ENCODE data around the gene DMRT1. TPM values are rescaled to one million over a fixed set of nuclear protein-coding genes. Genes with fewer than 3 reads are reported as not detected.

The DMRT1 gene
- total RNA-seq, 1 experiment from 2014 or later, result 0.47 TPM

GRCh38 chr9:920927-921326, 79.4 kb downstream of the DMRT1 start:
- CTCF ChIA-PET, result no interaction called here
- H2AFZ ChIP-seq (ENCODE audit: low read depth, low read length, poor library complexity, severe bottlenecking), result no peak overlapping the region
- H3K4me3 ChIP-seq (replicated peaks in 1 of 2; ENCODE audit: low read depth in 1 of 2, low read length in 2 of 2), result no peak overlapping the region
- RAD21 ChIA-PET (ENCODE audit: low non-redundant PET in 1 of 2, low total read pairs in 2 of 2, uncharacterized antibody in 2 of 2, unreplicated experiment in 2 of 2), result no interaction called here
- no peaks in the 10 kb centered on the region for H4K20me1 ChIP-seq (ENCODE audit: insufficient read depth)
- POLR2A ChIA-PET, result no interaction called here
- no peak overlapping the region for H3K9ac ChIP-seq (ENCODE audit: low read length)
- TF ChIP-seq RAD21 (IDR thresholded peaks at IDR 0.05; ENCODE audit: low read depth) (no peak), EZH2phosphoT487 (IDR thresholded peaks at IDR 0.05; ENCODE audit: borderline replicate concordance) (no peak), ZNF274 (IDR thresholded peaks at IDR 0.05; ENCODE audit: low read depth, low read length) (no peak), ATF3 (IDR thresholded peaks at IDR 0.05) (no peak), ELF1 (IDR thresholded peaks at IDR 0.05; ENCODE audit: borderline replicate concordance, low read depth) (no peak), FOSL1 (IDR thresholded peaks at IDR 0.05; ENCODE audit: low read depth) (no peak)
- H3K4me1 ChIP-seq (ENCODE audit: control insufficient read depth in 1 of 2, insufficient read depth in 2 of 2, low read length in 2 of 2), result no peaks in the 10 kb centered on the region
- no TSS peak for BruUV-seq (replicated peaks)
- no peaks in the 10 kb centered on the region for H3K9me2 ChIP-seq (ENCODE audit: insufficient read depth)
- no peak overlapping the region for H3K4me2 ChIP-seq (ENCODE audit: low read length)
- H3K79me2 ChIP-seq (ENCODE audit: insufficient read depth, low read length), result no peaks in the 10 kb centered on the region
- H3K27me3 ChIP-seq (ENCODE audit: insufficient read depth, low read length), result peaks cover 4% of the 10 kb centered on the region; the same call in 1 of the 2 replicates
- H3K9me3 ChIP-seq (ENCODE audit: control insufficient read depth in 1 of 2, insufficient read depth in 1 of 2, low read depth in 1 of 2, low read length in 2 of 2), result no peaks in the 10 kb centered on the region
- no peak overlapping the region for H3K27ac ChIP-seq (ENCODE audit: low read depth, low read length)
- ATAC-seq (no peak), DNase-seq (ENCODE audit: low read depth, low spot score) (no peak)
- intact Hi-C loops (cut with micrococcal nuclease), result no loop called here
- no peaks in the 10 kb centered on the region for H3K36me3 ChIP-seq (ENCODE audit: control insufficient read depth in 1 of 2, insufficient read depth in 2 of 2, low read length in 2 of 2)

DNA sequence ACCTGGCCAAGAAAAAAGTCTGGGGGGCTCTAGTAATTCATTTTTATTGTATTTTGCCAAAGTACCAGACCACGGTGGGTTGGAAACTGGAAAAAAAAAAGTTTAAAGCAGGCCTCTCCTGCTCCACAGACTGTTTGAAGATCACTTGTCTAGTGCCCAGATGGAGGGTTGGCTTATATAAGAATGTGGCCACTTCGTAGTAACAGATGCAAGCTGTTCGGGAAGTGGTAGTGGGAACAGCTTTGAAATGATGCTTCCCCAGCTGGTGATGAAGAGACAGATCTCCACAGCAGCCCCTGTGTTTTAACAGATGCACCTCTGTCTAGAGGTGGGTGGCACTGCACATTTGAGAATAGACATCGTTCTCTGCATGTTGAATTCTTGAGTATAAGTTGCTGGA, 80.7 kb downstream of the DMRT1 start:
- H3K36me3 ChIP-seq (ENCODE audit: control insufficient read depth in 1 of 2, insufficient read depth in 2 of 2, low read length in 2 of 2), result no peaks in the 10 kb centered on the region
- no TSS peak for BruUV-seq (replicated peaks)
- no peak overlapping the region for H3K4me3 ChIP-seq (replicated peaks in 1 of 2; ENCODE audit: low read depth in 1 of 2, low read length in 2 of 2)
- ChIA-PET POLR2A (no interaction called here), RAD21 (ENCODE audit: low non-redundant PET in 1 of 2, low total read pairs in 2 of 2, uncharacterized antibody in 2 of 2, unreplicated experiment in 2 of 2) (no interaction called here), CTCF (no interaction called here)
- intact Hi-C loops (cut with micrococcal nuclease), result no loop called here
- no peaks in the 10 kb centered on the region for H4K20me1 ChIP-seq (ENCODE audit: insufficient read depth)
- no peaks in the 10 kb centered on the region for H3K4me1 ChIP-seq (ENCODE audit: control insufficient read depth in 1 of 2, insufficient read depth in 2 of 2, low read length in 2 of 2)
- no peak for DNase-seq (ENCODE audit: low read depth, low spot score)
- no peak overlapping the region for H3K27ac ChIP-seq (ENCODE audit: low read depth, low read length)
- H3K9ac ChIP-seq (ENCODE audit: low read length), result no peak overlapping the region
- H3K4me2 ChIP-seq (ENCODE audit: low read length), result no peak overlapping the region
- no peaks in the 10 kb centered on the region for H3K9me3 ChIP-seq (ENCODE audit: control insufficient read depth in 1 of 2, insufficient read depth in 1 of 2, low read depth in 1 of 2, low read length in 2 of 2)
- H2AFZ ChIP-seq (ENCODE audit: low read depth, low read length, poor library complexity, severe bottlenecking), result no peak overlapping the region
- H3K79me2 ChIP-seq (ENCODE audit: insufficient read depth, low read length), result no peaks in the 10 kb centered on the region
- H3K9me2 ChIP-seq (ENCODE audit: insufficient read depth), result no peaks in the 10 kb centered on the region
- no peak for ATAC-seq
- H3K27me3 ChIP-seq (ENCODE audit: insufficient read depth, low read length), result peaks cover 4% of the 10 kb centered on the region; the same call in 1 of the 2 replicates
- TF ChIP-seq SP1 (IDR thresholded peaks at IDR 0.05; ENCODE audit: low read depth) (no peak), CBX3 (IDR thresholded peaks at IDR 0.05; ENCODE audit: low read depth) (no peak), YY1 (IDR thresholded peaks at IDR 0.05; ENCODE audit: extremely low read depth, insufficient replicate concordance, low read depth, low read length) (no peak), POLR2AphosphoS5 (IDR thresholded peaks at IDR 0.05; ENCODE audit: low read depth, low read length) (no peak), RAD21 (IDR thresholded peaks at IDR 0.05; ENCODE audit: low read depth) (no peak), ATF3 (IDR thresholded peaks at IDR 0.05) (no peak), POLR2A (IDR thresholded peaks at IDR 0.05; ENCODE audit: borderline replicate concordance, extremely low read depth, insufficient read depth, insufficient read length) (no peak), TCF7L2 (IDR thresholded peaks at IDR 0.05; ENCODE audit: borderline replicate concordance, extremely low read depth, insufficient read depth, insufficient read length) (no peak), FOSL1 (IDR thresholded peaks at IDR 0.05; ENCODE audit: low read depth) (no peak), ZNF274 (IDR thresholded peaks at IDR 0.05; ENCODE audit: low read depth, low read length) (no peak), CTCF (IDR thresholded peaks at IDR 0.05 in 2 of 3, conservative IDR thresholded peaks at IDR 0.05 in 1 of 3; ENCODE audit: borderline replicate concordance in 1 of 3, insufficient read depth in 1 of 3, low read depth in 2 of 3, low read length in 2 of 3) (no peak), EZH2 (IDR thresholded peaks at IDR 0.05) (no peak)
- TF ChIP-seq, protein P1, sequence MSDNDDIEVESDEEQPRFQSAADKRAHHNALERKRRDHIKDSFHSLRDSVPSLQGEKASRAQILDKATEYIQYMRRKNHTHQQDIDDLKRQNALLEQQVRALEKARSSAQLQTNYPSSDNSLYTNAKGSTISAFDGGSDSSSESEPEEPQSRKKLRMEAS (IDR thresholded peaks at IDR 0.05), result no peak
- TF ChIP-seq, protein P2, sequence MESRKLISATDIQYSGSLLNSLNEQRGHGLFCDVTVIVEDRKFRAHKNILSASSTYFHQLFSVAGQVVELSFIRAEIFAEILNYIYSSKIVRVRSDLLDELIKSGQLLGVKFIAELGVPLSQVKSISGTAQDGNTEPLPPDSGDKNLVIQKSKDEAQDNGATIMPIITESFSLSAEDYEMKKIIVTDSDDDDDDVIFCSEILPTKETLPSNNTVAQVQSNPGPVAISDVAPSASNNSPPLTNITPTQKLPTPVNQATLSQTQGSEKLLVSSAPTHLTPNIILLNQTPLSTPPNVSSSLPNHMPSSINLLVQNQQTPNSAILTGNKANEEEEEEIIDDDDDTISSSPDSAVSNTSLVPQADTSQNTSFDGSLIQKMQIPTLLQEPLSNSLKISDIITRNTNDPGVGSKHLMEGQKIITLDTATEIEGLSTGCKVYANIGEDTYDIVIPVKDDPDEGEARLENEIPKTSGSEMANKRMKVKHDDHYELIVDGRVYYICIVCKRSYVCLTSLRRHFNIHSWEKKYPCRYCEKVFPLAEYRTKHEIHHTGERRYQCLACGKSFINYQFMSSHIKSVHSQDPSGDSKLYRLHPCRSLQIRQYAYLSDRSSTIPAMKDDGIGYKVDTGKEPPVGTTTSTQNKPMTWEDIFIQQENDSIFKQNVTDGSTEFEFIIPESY (IDR thresholded peaks at IDR 0.05; ENCODE audit: extremely low read depth, insufficient replicate concordance, low read length), result no peak
